GM19452 (cell line): ENCODE data around the gene ADGRG6.
A peak's percentile ranks its signal among the peaks of the same experiment; 100 is the strongest.

Experiments
- ATAC-seq: cut with Tn5 transposase; IDR thresholded peaks from one replicate; pipeline ENCODE4 v1.9.1; 2021; ENCODE audit not compliant: unreplicated experiment

The ADGRG6 gene

GRCh38 chr6:142374091-142374770 is 72.4 kb downstream of the ADGRG6 start:
- no peak for ATAC-seq

- no peak for ATAC-seq
Measured at GRCh38 chr6:142374965-142375733, 73.3 kb downstream of the ADGRG6 start.

GRCh38 chr6:142376115-142376514 is 74.3 kb downstream of the ADGRG6 start:
- ATAC-seq: no peak

GRCh38 chr6:142376800-142377496 is 75.1 kb downstream of the ADGRG6 start:
- ATAC-seq: no peak

- no peak for ATAC-seq
Measured at GRCh38 chr6:142377497-142377848, 75.7 kb downstream of the ADGRG6 start.

- no peak for ATAC-seq
Measured at GRCh38 chr6:142378138-142378875, 76.5 kb downstream of the ADGRG6 start.

GRCh38 chr6:142380626-142381025 is 78.8 kb downstream of the ADGRG6 start:
- ATAC-seq: no peak

GRCh38 chr6:142381181-142381580 is 79.4 kb downstream of the ADGRG6 start:
- no peak for ATAC-seq

GRCh38 chr6:142381845-142382378 is 80.1 kb downstream of the ADGRG6 start:
- ATAC-seq: no peak

GRCh38 chr6:142384519-142385254 is 82.9 kb downstream of the ADGRG6 start:
- ATAC-seq: no peak

GRCh38 chr6:142385352-142385751 is 83.5 kb downstream of the ADGRG6 start:
- ATAC-seq: no peak

GRCh38 chr6:142386657-142387056 is 84.8 kb downstream of the ADGRG6 start:
- ATAC-seq: no peak

GRCh38 chr6:142387997-142388815 is 86.4 kb downstream of the ADGRG6 start:
- ATAC-seq: no peak

- ATAC-seq: no peak
Measured at GRCh38 chr6:142395266-142395665, 93.5 kb downstream of the ADGRG6 start.

GRCh38 chr6:142395768-142396231 is 94.0 kb downstream of the ADGRG6 start:
- ATAC-seq: peak; percentile 94

GRCh38 chr6:142398353-142398752 is 96.5 kb downstream of the ADGRG6 start:
- ATAC-seq: no peak

- no peak for ATAC-seq
Measured at GRCh38 chr6:142399739-142400138, 97.9 kb downstream of the ADGRG6 start.

- ATAC-seq: no peak
Measured at GRCh38 chr6:142400495-142400894, 98.7 kb downstream of the ADGRG6 start.

- no peak for ATAC-seq
Measured at GRCh38 chr6:142401838-142402237, 100.0 kb downstream of the ADGRG6 start.
